Nephron progenitor cell (in vitro differentiated cells): Measurements from ENCODE around the gene CTSO.

Experiments
- DNase-seq: peaks from one replicate; pipeline ENCODE4 v3.0.0; 2021
- H3K27ac Mint-ChIP-seq: 2 replicates; pipeline ENCODE4 v1.8.0; 2021; ENCODE audit warnings: mild to moderate bottlenecking, moderate library complexity, mixed read lengths
- H3K27me3 Mint-ChIP-seq: 2 replicates; pipeline ENCODE4 v1.8.0; 2021; ENCODE audit warnings: mild to moderate bottlenecking, low read depth, mixed read lengths; ENCODE audit not compliant: poor library complexity
- H3K36me3 Mint-ChIP-seq: 2 replicates; pipeline ENCODE4 v1.8.0; 2021; ENCODE audit warnings: low read depth, mixed read lengths
- H3K4me1 Mint-ChIP-seq: 2 replicates; pipeline ENCODE4 v1.8.0; 2021; ENCODE audit warnings: mixed read lengths
- H3K4me3 Mint-ChIP-seq: 2 replicates; pipeline ENCODE4 v1.8.0; 2021; ENCODE audit warnings: mild to moderate bottlenecking, moderate library complexity, mixed read lengths
- H3K9me3 Mint-ChIP-seq: 2 replicates; pipeline ENCODE4 v1.8.0; 2021; ENCODE audit warnings: mild to moderate bottlenecking, moderate library complexity, mixed read lengths
- CTCF ChIP-seq: fragments of 200-600 bp; sonication (generic); IDR thresholded peaks from 2 replicates; pipeline ENCODE4 v1.5.0; 2021; ENCODE audit warnings: antibody characterized with exemption

CTSO gene

GRCh38 chr4:155972098-155972497 lies 18.4 kb upstream of the CTSO start:
- no peak overlapping the region for H3K27ac Mint-ChIP-seq
- TF ChIP-seq CTCF = peak; percentile 36
- H3K36me3 Mint-ChIP-seq = no peaks in the 10 kb centered on the region

GRCh38 chr4:155966731-155967395 lies 13.2 kb upstream of the CTSO start:
- TF ChIP-seq CTCF = no peak
- H3K27ac Mint-ChIP-seq = no peak overlapping the region
- no peaks in the 10 kb centered on the region for H3K36me3 Mint-ChIP-seq
- DNase-seq = no peak
- no peaks in the 10 kb centered on the region for H3K27me3 Mint-ChIP-seq
- peaks cover 4% of the 10 kb centered on the region for H3K9me3 Mint-ChIP-seq
- H3K4me3 Mint-ChIP-seq = no peak overlapping the region
- no peaks in the 10 kb centered on the region for H3K4me1 Mint-ChIP-seq

More at GRCh38 chr4:155972098-155972497, 18.4 kb upstream of the CTSO start:
- no peak for DNase-seq
- Mint-ChIP-seq H3K4me3 (no peak overlapping the region), H3K4me1 (no peaks in the 10 kb centered on the region), H3K27me3 (peaks cover 5% of the 10 kb centered on the region), H3K9me3 (peaks cover 5% of the 10 kb centered on the region)

GRCh38 chr4:155966171-155966570 lies 12.5 kb upstream of the CTSO start:
- no peaks in the 10 kb centered on the region for H3K36me3 Mint-ChIP-seq
- TF ChIP-seq CTCF = no peak
- no peaks in the 10 kb centered on the region for H3K27me3 Mint-ChIP-seq
- DNase-seq = no peak
- peaks cover under 1% of the 10 kb centered on the region for H3K4me1 Mint-ChIP-seq
- H3K4me3 Mint-ChIP-seq = no peak overlapping the region
- H3K9me3 Mint-ChIP-seq = peaks cover 4% of the 10 kb centered on the region
- H3K27ac Mint-ChIP-seq = no peak overlapping the region

- peaks cover 3% of the 10 kb centered on the region for H3K27me3 Mint-ChIP-seq
- H3K4me1 Mint-ChIP-seq = peaks cover 8% of the 10 kb centered on the region
- H3K36me3 Mint-ChIP-seq = no peaks in the 10 kb centered on the region
- H3K4me3 Mint-ChIP-seq = no peak overlapping the region
- DNase-seq = no peak
- TF ChIP-seq CTCF = no peak
- peaks cover 4% of the 10 kb centered on the region for H3K9me3 Mint-ChIP-seq
- H3K27ac Mint-ChIP-seq = peak overlapping the region; percentile 82
Measured at GRCh38 chr4:155964016-155964891, 10.6 kb upstream of the CTSO start.

- DNase-seq = no peak
- H3K9me3 Mint-ChIP-seq = no peaks in the 10 kb centered on the region
- peaks cover 8% of the 10 kb centered on the region for H3K4me1 Mint-ChIP-seq
- peaks cover 3% of the 10 kb centered on the region for H3K27me3 Mint-ChIP-seq
- no peak for TF ChIP-seq CTCF
- H3K4me3 Mint-ChIP-seq = no peak overlapping the region
- no peaks in the 10 kb centered on the region for H3K36me3 Mint-ChIP-seq
- no peak overlapping the region for H3K27ac Mint-ChIP-seq
Measured at GRCh38 chr4:155962767-155963166, 9.1 kb upstream of the CTSO start.
